ENCODE data around the gene PSMB4. TPM values are rescaled to one million over a fixed set of nuclear protein-coding genes. Genes with fewer than 3 reads are reported as not detected.

Gene PSMB4
- total and polyA plus RNA-seq, 8 donors, result 61.9 to 217 (median 102) TPM

DNA sequence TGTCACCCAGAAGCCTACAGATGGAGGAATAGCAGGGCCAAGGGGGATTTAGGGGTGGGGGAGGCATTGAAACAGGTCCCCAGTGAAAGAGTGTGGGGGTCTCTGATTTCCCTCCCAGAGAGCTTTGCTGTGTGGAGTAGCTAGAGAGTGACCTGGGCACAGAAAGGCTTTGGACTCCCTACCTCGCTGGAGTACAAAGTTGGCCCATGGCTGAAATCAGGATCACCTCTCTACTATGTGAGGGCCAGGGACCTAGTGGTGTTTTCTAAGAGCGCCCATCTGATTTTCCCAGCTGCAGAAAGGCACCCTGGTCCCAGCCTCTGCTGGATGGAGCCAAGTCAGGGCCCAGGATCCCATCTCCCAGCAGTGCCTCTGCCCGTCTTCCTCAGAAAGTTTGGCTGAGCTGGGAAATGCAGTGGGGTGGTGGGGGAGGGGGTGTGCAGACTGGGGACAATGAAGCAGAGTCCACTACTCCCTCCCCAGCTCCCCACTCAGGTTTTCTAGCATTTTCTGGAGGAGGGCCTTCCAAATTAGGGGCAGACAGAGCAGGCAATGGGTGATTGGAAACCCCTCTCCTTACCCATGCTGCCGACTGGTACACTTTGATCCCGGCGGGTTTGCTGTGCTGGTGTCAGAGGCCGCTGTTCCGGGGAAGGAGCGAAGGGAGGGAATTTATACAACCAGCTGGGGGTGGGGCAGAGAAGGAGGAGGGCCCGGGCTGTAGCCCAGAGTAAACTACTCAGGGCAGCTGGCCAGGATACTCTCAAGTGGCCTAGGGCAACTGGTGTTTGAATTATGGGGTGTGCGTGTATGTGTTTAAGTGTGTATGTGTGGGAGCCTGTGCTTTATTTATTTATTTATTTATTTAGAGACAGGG, 27.1 kb upstream of the PSMB4 start, which contains the start of gene SELENBP1:
Gene SELENBP1, minus strand, starts transcription at position 648 of the 877 bp plus-strand sequence. Its CDS starts 64 bp downstream, at position 584.
- Histone ChIP-seq H3K36me3 (no peaks in the 10 kb centered on the region), H3K9me3 (no peaks in the 10 kb centered on the region), H3K27me3 (no peaks in the 10 kb centered on the region), H3K27ac (peak within 1 kb of the TSS; percentile 27 to 74 (median 54)), H3K4me3 (peak within 1 kb of the TSS; percentile 15 to 52 (median 26)), H3K4me1 (peaks cover 13 to 21% (median 15%) of the 10 kb centered on the region in 3 donors)
- WGBS, 2 donors, result 8 to 9% methylated on average over 11 of the region's 11 CpGs
- TF ChIP-seq, protein P1, sequence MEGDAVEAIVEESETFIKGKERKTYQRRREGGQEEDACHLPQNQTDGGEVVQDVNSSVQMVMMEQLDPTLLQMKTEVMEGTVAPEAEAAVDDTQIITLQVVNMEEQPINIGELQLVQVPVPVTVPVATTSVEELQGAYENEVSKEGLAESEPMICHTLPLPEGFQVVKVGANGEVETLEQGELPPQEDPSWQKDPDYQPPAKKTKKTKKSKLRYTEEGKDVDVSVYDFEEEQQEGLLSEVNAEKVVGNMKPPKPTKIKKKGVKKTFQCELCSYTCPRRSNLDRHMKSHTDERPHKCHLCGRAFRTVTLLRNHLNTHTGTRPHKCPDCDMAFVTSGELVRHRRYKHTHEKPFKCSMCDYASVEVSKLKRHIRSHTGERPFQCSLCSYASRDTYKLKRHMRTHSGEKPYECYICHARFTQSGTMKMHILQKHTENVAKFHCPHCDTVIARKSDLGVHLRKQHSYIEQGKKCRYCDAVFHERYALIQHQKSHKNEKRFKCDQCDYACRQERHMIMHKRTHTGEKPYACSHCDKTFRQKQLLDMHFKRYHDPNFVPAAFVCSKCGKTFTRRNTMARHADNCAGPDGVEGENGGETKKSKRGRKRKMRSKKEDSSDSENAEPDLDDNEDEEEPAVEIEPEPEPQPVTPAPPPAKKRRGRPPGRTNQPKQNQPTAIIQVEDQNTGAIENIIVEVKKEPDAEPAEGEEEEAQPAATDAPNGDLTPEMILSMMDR (IDR thresholded peaks at IDR 0.05), result no peak
- peak; percentile 17 for FAIRE-seq
- intact Hi-C loops (cut with DNase I), result no loop called here
- peak; percentile 84 to 94 (median 92) for DNase-seq
- peak; percentile 89 to 95 (median 94) for ATAC-seq

DNA sequence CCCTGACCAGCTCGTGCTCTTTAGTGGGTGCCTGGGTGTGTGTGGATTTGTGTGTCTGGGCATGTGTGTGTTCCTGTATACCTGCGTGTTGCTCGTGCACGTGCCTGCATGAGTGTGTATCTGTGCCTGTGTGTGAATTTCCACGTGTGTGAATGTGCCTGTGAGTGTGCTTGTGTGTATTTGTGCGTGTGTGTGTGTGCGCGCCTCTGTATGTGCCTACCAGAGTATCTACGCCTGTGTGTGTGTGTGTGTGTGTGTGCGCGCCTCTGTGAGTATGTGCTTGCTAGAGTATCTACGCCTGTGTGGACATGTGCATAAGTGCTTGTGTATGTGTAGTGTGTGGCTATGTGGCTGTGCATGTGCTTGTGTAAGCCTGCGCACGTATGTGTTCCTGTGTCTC, 26.2 kb upstream of the PSMB4 start:
- no peaks in the 10 kb centered on the region for H3K27me3 ChIP-seq
- H3K4me3 ChIP-seq, result no peak overlapping the region
- DNase-seq, result peak in 1 of 6 donors; percentile 28
- no peak for FAIRE-seq
- no peaks in the 10 kb centered on the region for H3K36me3 ChIP-seq
- intact Hi-C loops (cut with DNase I), result no loop called here
- TF ChIP-seq, protein P1 (IDR thresholded peaks at IDR 0.05), result no peak
- ATAC-seq, result no peak
- H3K27ac ChIP-seq, result no peak overlapping the region
- WGBS, 2 donors, result 82 to 87% methylated on average over 14 of the region's 14 CpGs
- H3K4me1 ChIP-seq, result peaks cover 13 to 21% (median 15%) of the 10 kb centered on the region in 3 donors
- peaks cover 0 to 1% (median 0%) of the 10 kb centered on the region in 4 donors for H3K9me3 ChIP-seq

DNA sequence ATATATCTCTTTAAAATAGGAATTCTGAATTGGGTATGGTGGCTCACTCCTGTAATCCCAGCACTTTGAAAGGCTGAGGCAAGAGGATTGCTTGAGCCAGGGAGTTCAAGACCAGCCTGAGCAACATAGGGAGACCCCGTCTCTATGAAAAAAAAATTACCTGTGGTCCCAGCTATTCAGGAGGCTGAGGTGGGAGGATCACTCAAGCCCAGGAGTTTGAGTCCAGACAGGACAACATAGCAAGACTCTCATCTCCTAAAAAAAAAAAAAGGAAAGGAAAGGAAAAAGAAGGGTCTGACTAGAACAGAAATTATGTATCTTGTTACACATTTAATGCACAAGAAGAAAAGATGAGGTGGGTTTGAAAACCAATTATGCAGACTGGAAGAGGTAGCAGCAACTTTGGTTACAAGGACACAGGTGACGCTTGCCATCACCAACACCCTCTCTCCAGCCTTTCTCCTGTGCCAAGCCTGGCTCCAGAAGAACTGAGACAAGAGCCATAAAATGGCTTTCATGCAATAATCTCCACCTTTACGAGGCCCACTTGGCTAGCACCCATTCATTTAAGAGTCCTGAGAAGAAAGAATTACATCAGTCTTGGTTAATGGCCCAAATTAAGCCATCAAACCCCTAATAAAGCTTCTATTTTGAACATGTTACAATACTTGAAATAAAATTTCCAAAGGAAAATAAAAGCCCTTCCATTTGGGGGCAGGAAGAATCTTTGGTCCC, 22.1 kb upstream of the PSMB4 start:
- no peaks in the 10 kb centered on the region for H3K27me3 ChIP-seq
- 70 to 76% methylated on average over 3 of the region's 3 CpGs for WGBS, 2 donors
- FAIRE-seq, result no peak
- DNase-seq, result no peak
- H3K36me3 ChIP-seq, result no peaks in the 10 kb centered on the region
- H3K9me3 ChIP-seq, result peaks cover 0 to 3% (median 0%) of the 10 kb centered on the region in 4 donors
- H3K4me1 ChIP-seq, result peaks cover 0 to 5% (median 0%) of the 10 kb centered on the region in 3 donors
- ATAC-seq, result no peak
- H3K27ac ChIP-seq, result no peak overlapping the region
- TF ChIP-seq, protein P1 (IDR thresholded peaks at IDR 0.05), result no peak
- intact Hi-C loops (cut with DNase I), result no loop called here
- H3K4me3 ChIP-seq, result no peak overlapping the region

DNA sequence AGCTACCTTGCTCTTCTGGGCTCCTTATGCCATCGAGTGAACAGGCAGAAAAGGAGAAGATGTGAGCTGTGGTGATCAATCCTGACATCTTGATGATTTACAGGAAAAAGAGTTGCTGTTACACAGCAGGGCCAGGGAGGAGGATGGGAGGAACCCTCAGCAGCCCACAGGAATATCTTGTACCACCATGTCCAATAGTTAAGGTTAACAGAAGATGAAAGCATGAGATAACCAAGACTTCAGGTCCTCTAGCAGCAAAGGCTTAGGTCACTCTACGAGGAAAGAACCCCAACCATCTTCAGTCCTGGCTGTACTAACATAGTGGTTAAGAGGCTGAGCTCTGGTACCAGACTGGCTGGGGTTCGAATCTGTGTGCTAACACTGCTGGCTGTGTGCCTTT, 14.8 kb upstream of the PSMB4 start:
- Histone ChIP-seq H3K27me3 (no peaks in the 10 kb centered on the region), H3K27ac (no peak overlapping the region), H3K9me3 (no peaks in the 10 kb centered on the region), H3K4me1 (no peaks in the 10 kb centered on the region), H3K4me3 (no peak overlapping the region), H3K36me3 (no peaks in the 10 kb centered on the region)
- 62 to 63% methylated on average over 3 of the region's 3 CpGs for WGBS, 2 donors
- no peak for DNase-seq
- no peak for FAIRE-seq
- intact Hi-C loops (cut with DNase I), result no loop called here
- TF ChIP-seq, protein P1 (IDR thresholded peaks at IDR 0.05), result no peak
- ATAC-seq, result no peak
